ENCODE measurements around the gene PDGFA.

DNA sequence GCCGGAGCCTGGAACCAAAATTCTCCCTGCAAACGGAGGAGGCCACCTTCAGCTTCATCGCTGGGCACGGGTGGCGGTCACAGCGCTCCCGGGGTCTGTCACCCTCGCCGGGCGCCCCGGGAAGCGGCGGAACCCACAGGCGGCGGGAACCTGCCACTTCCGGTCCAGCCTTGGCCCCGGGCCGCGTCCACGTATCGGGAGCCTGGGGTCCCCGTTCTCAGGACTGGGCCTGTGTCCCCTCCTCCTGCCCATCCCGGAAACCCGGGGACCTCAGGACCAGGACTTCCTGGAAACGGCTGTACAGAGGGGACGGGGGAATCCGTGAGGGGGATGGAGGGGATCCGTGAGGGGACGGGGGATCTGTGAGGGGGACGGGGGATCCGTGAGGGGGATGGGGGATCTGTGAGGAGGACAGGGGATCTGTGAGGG lies 25.4 kb downstream of the PDGFA start:
- TF ChIP-seq, protein P1, sequence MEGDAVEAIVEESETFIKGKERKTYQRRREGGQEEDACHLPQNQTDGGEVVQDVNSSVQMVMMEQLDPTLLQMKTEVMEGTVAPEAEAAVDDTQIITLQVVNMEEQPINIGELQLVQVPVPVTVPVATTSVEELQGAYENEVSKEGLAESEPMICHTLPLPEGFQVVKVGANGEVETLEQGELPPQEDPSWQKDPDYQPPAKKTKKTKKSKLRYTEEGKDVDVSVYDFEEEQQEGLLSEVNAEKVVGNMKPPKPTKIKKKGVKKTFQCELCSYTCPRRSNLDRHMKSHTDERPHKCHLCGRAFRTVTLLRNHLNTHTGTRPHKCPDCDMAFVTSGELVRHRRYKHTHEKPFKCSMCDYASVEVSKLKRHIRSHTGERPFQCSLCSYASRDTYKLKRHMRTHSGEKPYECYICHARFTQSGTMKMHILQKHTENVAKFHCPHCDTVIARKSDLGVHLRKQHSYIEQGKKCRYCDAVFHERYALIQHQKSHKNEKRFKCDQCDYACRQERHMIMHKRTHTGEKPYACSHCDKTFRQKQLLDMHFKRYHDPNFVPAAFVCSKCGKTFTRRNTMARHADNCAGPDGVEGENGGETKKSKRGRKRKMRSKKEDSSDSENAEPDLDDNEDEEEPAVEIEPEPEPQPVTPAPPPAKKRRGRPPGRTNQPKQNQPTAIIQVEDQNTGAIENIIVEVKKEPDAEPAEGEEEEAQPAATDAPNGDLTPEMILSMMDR (IDR thresholded peaks at IDR 0.05; ENCODE audit: low read depth, low read length, poor library complexity, severe bottlenecking), result no peak
- no peak for TF ChIP-seq EZH2phosphoT487 (IDR thresholded peaks at IDR 0.05; ENCODE audit: borderline replicate concordance, low read length)

Measured in DOHH2 (cell line).